Stimulated activated naive B cell treated with anti-CD40 and anti-IgM and Interleukin-4, amounts not matched to agents 10 μg/mL and 1 μg/mL and 100 μg/mL, for 72 hours (primary cell): ENCODE results near the gene ATG5.
"Not testable (repeated sequence)": the region's sequence is repeated elsewhere in the genome, so short reads cannot be mapped to it uniquely, and the experiment has no call there.

Experiments used
- ATAC-seq, 2 donors: fragments of 150-1000 bp; cut with Tn5 transposase; replicated peaks; 2 replicates each; pipeline ENCODE4 v1.10.0; 2021; ENCODE audit warnings: moderate library complexity in 1 of 2
- DNase-seq: peaks from one replicate; pipeline ENCODE4 v3.0.0; 2021
- H3K27ac Mint-ChIP-seq: one replicate; pipeline ENCODE4 v1.8.0; 2022; ENCODE audit warnings: mild to moderate bottlenecking, mixed read lengths
- H3K27me3 Mint-ChIP-seq, 2 donors: one replicate each; pipeline ENCODE4 v1.8.0; 2022; ENCODE audit warnings: mixed read lengths in 2 of 2
- H3K36me3 Mint-ChIP-seq, 2 donors: one replicate each; pipeline ENCODE4 v1.8.0; 2022; ENCODE audit warnings: mixed read lengths in 2 of 2, mild to moderate bottlenecking in 1 of 2
- H3K4me1 Mint-ChIP-seq, 2 donors: one replicate each; pipeline ENCODE4 v1.8.0; 2022; ENCODE audit warnings: mixed read lengths in 2 of 2, mild to moderate bottlenecking in 1 of 2
- H3K4me3 Mint-ChIP-seq, 2 donors: one replicate each; pipeline ENCODE4 v1.8.0; 2022; ENCODE audit warnings: mild to moderate bottlenecking in 2 of 2, mixed read lengths in 2 of 2, moderate library complexity in 1 of 2
- H3K9me3 Mint-ChIP-seq, 2 donors: one replicate each; pipeline ENCODE4 v1.8.0; 2022; ENCODE audit warnings: mixed read lengths in 2 of 2, mild to moderate bottlenecking in 1 of 2

ATG5 gene

DNA sequence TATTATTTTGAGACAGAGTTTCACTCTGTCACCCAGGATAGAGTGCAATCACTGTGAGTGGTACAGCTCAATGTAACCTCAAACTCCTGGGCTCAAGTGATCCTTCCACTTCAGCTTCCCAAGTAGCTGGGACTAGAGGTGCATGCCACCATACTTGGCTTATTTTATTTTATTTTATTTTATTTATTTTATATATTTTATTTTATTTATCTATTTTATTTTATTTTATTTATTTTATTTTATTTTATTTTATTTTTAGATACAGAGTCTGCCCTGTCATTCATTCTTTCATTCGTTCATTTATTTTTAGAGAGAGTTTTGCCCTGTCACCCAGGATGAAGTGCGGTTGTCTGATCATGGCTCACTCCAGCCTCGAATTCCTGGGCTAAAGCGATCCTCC lies 35.5 kb downstream of the ATG5 start:
- Mint-ChIP-seq H3K4me1 (peaks cover 5 to 6% of the 10 kb centered on the region in 2 donors), H3K4me3 (no peak overlapping the region), H3K9me3 (peaks cover 0 to 3% of the 10 kb centered on the region in 2 donors), H3K27ac (no peak overlapping the region), H3K36me3 (peaks cover 21 to 42% of the 10 kb centered on the region in 2 donors), H3K27me3 (no peaks in the 10 kb centered on the region)
- ATAC-seq (no peak), DNase-seq (no peak)

DNA sequence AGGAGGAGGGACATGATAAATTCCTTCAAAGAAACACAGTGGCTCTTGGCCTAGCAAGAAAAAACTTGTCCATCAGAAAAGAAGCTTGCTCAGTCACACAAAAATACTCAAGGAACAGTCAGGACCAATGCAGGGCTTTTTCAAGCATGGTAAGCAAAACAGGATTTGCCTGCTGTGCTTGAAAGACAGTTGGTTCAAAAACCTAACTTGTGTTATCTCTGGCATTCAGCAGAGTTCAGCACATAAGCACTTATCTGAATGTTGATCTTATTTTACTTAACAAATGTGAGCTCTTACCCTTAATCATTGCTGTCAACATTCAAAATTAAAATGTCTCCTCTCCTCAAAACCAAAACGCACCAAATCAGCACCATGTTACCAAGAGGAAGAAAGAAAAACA lies 38.3 kb downstream of the ATG5 start:
- H3K4me3 Mint-ChIP-seq = no peak overlapping the region
- H3K27ac Mint-ChIP-seq = no peak overlapping the region
- peaks cover 22 to 43% of the 10 kb centered on the region in 2 donors for H3K36me3 Mint-ChIP-seq
- peaks cover 0 to 3% of the 10 kb centered on the region in 2 donors for H3K9me3 Mint-ChIP-seq
- H3K4me1 Mint-ChIP-seq = peaks cover 11% of the 10 kb centered on the region in 2 donors
- ATAC-seq (no peak), DNase-seq (no peak)
- H3K27me3 Mint-ChIP-seq = no peaks in the 10 kb centered on the region

DNA sequence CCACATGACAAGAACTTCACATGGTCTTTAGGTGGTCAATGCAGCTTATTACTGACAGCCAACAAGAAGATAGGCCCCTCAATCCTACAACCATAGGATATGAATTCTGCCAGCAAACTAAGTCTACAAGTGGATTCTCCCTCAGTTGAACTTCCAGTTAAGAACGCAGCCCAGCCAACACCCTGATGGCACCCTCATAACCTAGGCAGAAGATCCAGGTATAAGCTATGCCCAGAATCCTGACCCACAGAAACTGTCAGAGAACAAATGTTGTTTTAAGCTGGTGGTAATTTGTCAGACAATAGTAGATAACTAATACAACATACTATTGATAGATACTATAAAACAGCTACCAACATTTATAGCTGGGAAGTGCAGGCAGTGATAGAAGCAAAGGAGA lies 38.8 kb downstream of the ATG5 start:
- DNase-seq (no peak), ATAC-seq (no peak)
- Mint-ChIP-seq H3K4me3 (no peak overlapping the region), H3K27ac (no peak overlapping the region), H3K27me3 (no peaks in the 10 kb centered on the region), H3K4me1 (peaks cover 14 to 16% of the 10 kb centered on the region in 2 donors), H3K9me3 (peaks cover 0 to 2% of the 10 kb centered on the region in 2 donors), H3K36me3 (peaks cover 17 to 41% of the 10 kb centered on the region in 2 donors)

DNA sequence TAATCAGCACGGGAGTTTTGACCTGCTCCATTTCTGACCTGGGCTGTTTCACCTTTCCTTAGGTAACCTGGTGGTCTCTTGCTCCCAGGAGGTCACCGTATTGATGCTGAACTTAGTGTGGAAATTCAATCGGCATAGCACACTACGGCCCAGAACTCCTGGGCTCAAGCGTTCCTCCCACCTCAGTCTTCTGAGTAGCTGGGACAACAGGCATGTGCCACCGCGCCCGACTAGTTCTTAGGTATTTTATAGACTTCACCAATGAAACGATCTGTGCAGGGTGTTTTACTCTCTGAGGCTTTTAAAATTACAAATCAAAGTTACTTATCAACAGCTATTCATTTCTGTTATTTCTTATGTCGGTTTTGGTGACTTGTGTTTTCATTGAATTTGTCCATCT lies 42.1 kb downstream of the ATG5 start:
- H3K27ac Mint-ChIP-seq = no peak overlapping the region
- DNase-seq (no peak), ATAC-seq (no peak)
- H3K27me3 Mint-ChIP-seq = no peaks in the 10 kb centered on the region
- no peaks in the 10 kb centered on the region for H3K9me3 Mint-ChIP-seq
- H3K36me3 Mint-ChIP-seq = peaks cover 18 to 36% of the 10 kb centered on the region in 2 donors
- peaks cover 14 to 21% of the 10 kb centered on the region in 2 donors for H3K4me1 Mint-ChIP-seq
- no peak overlapping the region for H3K4me3 Mint-ChIP-seq

DNA sequence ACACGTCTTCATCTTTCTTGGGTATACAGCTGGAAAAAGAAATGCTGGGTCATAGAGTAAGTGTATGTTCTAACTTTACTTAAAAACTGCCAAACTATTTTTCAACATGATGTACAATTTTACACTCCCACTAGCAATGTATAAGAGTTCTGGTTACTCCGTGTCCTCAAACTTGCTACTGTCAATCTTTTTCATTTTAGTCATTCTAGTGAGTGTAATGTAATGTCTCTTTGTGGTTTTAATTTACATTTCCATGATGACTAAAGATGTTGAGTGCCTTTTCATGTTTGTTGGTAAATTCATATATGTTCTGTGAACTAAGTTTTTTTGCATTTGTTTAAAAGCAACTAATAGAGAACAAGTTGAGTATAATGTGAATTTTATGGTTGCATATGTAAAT lies 43.9 kb downstream of the ATG5 start:
- H3K9me3 Mint-ChIP-seq = no peaks in the 10 kb centered on the region
- H3K4me1 Mint-ChIP-seq = peaks cover 14 to 21% of the 10 kb centered on the region in 2 donors
- H3K36me3 Mint-ChIP-seq = peaks cover 20 to 32% of the 10 kb centered on the region in 2 donors
- no peak for DNase-seq
- no peak overlapping the region for H3K4me3 Mint-ChIP-seq
- no peak for ATAC-seq
- no peaks in the 10 kb centered on the region for H3K27me3 Mint-ChIP-seq
- H3K27ac Mint-ChIP-seq = no peak overlapping the region

DNA sequence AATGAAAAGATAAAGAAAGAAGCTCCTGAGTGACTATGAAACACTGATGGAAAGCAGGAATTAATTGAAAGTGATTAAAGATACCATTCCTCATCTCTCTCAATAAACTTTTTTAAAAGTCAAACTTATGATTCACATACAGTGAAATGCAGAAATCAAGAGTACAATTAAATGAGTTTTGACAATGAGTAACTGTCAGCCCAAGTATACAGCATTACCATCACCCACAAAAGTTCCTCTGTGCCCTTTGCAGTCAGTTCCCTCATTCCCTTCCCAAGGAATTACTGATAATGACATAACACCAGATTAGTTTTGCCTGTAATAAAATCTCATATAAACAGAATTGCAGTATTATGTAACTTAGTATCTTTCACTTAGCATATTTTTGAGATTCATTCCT lies 44.5 kb downstream of the ATG5 start:
- Mint-ChIP-seq H3K27ac (no peak overlapping the region), H3K4me1 (peaks cover 13 to 20% of the 10 kb centered on the region in 2 donors), H3K27me3 (no peaks in the 10 kb centered on the region), H3K4me3 (no peak overlapping the region), H3K36me3 (peaks cover 19 to 30% of the 10 kb centered on the region in 2 donors), H3K9me3 (no peaks in the 10 kb centered on the region)
- ATAC-seq (no peak), DNase-seq (no peak)

DNA sequence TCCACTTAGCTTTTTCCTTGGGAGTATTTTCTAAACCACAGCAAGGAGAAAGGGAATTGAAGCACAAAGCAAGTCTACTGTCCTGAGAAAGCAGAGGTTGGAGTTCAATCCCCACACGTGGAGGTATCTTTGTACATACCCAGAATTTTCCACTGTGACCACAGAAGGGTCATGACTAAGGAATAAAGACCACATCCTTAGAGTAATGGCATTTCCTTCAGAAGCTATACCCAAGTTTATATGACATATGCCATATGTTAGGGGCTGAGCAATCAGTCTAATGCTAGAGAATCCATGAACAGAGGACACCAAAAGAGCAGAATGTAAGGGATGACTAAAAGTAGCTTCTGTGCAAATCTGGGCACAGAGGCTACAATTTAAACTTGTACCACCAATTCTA lies 46.4 kb downstream of the ATG5 start:
- ATAC-seq = no peak
- no peaks in the 10 kb centered on the region for H3K9me3 Mint-ChIP-seq
- no peak for DNase-seq
- no peaks in the 10 kb centered on the region for H3K27me3 Mint-ChIP-seq
- H3K36me3 Mint-ChIP-seq = peaks cover 14 to 20% of the 10 kb centered on the region in 2 donors
- H3K4me1 Mint-ChIP-seq = peaks cover 6 to 16% of the 10 kb centered on the region in 2 donors
- H3K4me3 Mint-ChIP-seq = no peak overlapping the region
- no peak overlapping the region for H3K27ac Mint-ChIP-seq

DNA sequence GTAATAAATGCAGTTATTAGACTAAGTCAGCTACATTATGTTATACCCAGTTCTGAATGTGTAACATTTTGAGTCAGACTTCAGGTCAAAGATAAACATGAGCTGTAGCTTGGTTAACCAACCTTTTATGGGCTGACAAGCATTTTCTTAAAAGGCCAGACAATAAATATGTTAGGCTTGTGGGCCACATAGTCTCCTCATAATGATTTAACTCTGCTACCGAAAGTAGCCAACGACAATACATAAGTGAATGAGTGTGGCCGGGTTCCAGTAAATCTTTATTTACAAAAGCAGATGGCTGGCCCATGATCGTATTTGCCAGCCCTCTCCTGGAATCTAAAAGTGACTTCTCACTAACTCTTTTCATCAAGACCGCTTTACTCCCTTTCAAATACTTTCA lies 49.9 kb downstream of the ATG5 start:
- Mint-ChIP-seq H3K27ac (no peak overlapping the region), H3K4me3 (no peak overlapping the region), H3K36me3 (peaks cover 14 to 20% of the 10 kb centered on the region in 2 donors), H3K27me3 (no peaks in the 10 kb centered on the region), H3K4me1 (peaks cover 0 to 3% of the 10 kb centered on the region in 2 donors), H3K9me3 (no peaks in the 10 kb centered on the region)
- ATAC-seq (no peak), DNase-seq (no peak)

DNA sequence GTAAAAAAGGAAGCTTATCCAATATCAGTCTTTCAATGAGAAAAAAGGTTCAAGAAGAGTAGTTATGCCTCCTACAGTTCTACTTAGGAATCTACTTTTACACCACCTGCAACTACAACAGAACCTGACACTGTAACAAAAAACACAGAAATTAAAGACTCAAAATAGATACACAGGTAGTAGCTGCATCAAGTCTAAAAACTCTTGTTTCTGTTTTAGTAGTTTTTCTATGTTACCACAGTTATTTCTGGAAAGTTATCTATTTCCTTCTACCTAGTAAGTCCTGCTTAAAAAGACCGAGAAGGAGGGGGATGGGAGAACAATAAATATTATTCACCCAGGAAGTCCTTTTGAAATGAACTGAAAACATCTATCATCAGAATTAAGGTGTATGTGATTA lies 52.5 kb downstream of the ATG5 start:
- Mint-ChIP-seq H3K27me3 (no peaks in the 10 kb centered on the region), H3K36me3 (peaks cover 11 to 19% of the 10 kb centered on the region in 2 donors), H3K27ac (no peak overlapping the region), H3K4me3 (no peak overlapping the region), H3K9me3 (peaks cover 0 to 2% of the 10 kb centered on the region in 2 donors), H3K4me1 (peaks cover 0 to 3% of the 10 kb centered on the region in 2 donors)
- ATAC-seq (no peak), DNase-seq (no peak)

DNA sequence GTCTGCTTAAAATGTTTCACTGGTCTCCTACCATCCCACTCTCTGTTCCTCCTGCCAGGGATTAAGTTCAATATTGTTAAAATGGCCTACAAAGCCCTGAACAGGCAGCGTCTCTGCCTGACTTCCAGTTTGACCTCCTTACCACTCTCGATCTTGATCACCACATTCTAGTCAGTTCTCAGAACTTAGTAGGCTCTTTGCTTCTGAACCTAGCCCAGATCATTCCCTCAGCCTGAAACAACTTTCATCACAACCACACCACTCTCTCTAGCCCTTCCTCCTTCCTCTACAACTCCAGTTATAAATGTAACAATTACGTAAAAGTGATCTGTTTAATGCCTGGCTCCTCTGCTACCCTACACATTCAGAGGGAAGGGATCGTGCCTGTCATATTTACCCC lies 53.3 kb downstream of the ATG5 start:
- peaks cover 19 to 27% of the 10 kb centered on the region in 2 donors for H3K36me3 Mint-ChIP-seq
- ATAC-seq (no peak), DNase-seq (no peak)
- H3K27ac Mint-ChIP-seq = no peak overlapping the region
- H3K27me3 Mint-ChIP-seq = no peaks in the 10 kb centered on the region
- peaks cover 0 to 2% of the 10 kb centered on the region in 2 donors for H3K9me3 Mint-ChIP-seq
- H3K4me1 Mint-ChIP-seq = peaks cover 0 to 3% of the 10 kb centered on the region in 2 donors
- H3K4me3 Mint-ChIP-seq = no peak overlapping the region

DNA sequence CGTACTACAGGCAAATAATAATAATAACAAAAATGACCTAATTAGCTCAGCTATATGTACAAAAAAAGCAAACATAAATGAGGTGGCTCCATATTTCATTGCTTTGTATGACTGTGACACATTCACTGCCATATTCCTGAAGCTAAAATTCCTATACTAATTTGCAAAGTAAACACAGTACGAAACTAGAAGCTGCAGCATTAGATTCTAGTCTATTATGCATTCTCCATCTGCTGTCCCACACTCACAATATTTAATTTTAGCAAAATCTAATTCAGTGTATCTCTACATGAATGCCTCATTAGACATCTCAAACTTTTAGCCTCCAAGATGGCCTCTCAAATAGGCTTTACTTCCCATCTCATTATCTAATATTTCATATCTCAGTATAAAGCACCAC lies 55.1 kb downstream of the ATG5 start:
- Mint-ChIP-seq H3K9me3 (peaks cover 7% of the 10 kb centered on the region in 2 donors), H3K36me3 (peaks cover 31 to 41% of the 10 kb centered on the region in 2 donors), H3K4me1 (peaks cover 7 to 8% of the 10 kb centered on the region in 2 donors), H3K27ac (no peak overlapping the region), H3K4me3 (no peak overlapping the region), H3K27me3 (no peaks in the 10 kb centered on the region)
- no peak for DNase-seq
- ATAC-seq = no peak

DNA sequence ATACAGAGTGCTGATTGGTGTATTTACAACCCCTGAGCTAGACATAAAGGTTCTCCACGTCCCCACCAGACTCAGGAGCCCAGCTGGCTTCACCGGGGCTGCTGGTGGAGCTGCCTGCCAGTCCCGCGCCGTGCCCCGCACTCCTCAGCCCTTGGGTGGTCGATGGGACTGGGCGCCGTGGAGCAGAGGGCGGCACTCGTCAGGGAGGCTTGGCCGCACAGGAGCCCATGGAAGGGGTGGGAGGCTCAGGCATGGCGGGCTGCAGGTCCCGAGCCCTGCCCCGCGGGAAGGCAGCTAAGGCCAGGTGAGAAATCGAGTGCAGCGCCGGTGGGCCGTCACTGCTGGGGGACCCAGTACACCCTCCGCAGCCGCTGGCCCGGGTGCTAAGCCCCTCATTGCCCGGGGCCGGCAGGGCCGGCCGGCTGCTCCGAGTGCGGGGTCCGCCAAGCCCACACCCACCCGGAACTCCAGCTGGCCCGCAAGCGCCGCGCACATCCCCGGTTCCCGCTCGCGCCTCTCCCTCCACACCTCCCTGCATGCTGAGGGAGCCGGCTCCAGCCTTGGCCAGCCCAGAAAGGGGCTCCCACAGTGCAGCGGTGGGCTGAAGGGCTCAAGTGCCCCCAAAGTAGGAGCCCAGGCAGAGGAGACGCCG lies 56.2 kb downstream of the ATG5 start:
- DNase-seq, H3K4me3 Mint-ChIP-seq, ATAC-seq, H3K27me3 Mint-ChIP-seq, H3K27ac Mint-ChIP-seq: not testable (repeated sequence)
- H3K9me3 Mint-ChIP-seq = peaks cover 14 to 15% of the 10 kb centered on the region in 2 donors
- peaks cover 9 to 13% of the 10 kb centered on the region in 2 donors for H3K4me1 Mint-ChIP-seq
- H3K36me3 Mint-ChIP-seq = peaks cover 42 to 51% of the 10 kb centered on the region in 2 donors

DNA sequence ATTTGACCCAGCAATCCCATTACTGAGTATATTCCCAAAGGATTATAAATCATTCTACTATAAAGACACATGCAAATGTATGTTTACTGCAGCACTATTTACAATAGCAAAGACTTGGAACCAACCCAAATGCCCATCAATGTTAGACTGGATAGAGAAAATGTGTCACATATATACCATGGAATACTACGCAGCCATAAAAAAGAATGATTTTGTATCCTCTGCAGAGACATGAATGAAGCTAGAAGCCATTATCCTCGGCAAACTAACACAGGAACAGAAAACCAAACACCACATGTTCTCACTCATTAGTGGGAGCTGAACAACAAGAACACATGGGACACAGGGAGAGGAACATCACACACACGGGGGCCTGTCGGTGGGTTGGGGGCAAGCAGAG lies 57.1 kb downstream of the ATG5 start:
- Mint-ChIP-seq H3K4me1 (peaks cover 13 to 19% of the 10 kb centered on the region in 2 donors), H3K9me3 (peaks cover 14 to 19% of the 10 kb centered on the region in 2 donors), H3K36me3 (peaks cover 48 to 60% of the 10 kb centered on the region in 2 donors)
- DNase-seq, H3K4me3 Mint-ChIP-seq, H3K27me3 Mint-ChIP-seq, ATAC-seq, H3K27ac Mint-ChIP-seq: not testable (repeated sequence)

DNA sequence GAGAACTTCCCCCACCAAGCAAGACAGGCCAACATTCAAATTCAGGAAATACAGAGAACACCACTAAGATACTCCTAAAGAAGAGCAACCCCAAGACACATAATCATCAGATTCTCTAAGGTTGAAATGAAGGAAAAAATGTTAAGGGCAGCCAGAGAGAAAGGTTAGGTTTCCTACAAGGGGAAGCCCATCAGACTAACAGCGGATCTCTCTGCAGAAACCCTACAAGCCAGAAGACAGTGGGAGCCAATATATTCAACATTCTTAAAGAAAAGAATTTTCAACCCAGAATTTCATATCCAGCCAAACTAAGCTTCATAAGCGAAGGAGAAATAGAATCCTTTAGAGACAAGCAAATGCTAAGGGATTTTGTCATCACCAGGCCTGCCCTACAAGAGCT lies 61.1 kb downstream of the ATG5 start:
- H3K27ac Mint-ChIP-seq, H3K27me3 Mint-ChIP-seq, ATAC-seq, H3K4me3 Mint-ChIP-seq, DNase-seq: not testable (repeated sequence)
- H3K36me3 Mint-ChIP-seq = peaks cover 61 to 76% of the 10 kb centered on the region in 2 donors
- peaks cover 14 to 38% of the 10 kb centered on the region in 2 donors for H3K4me1 Mint-ChIP-seq
- peaks cover 14 to 21% of the 10 kb centered on the region in 2 donors for H3K9me3 Mint-ChIP-seq

DNA sequence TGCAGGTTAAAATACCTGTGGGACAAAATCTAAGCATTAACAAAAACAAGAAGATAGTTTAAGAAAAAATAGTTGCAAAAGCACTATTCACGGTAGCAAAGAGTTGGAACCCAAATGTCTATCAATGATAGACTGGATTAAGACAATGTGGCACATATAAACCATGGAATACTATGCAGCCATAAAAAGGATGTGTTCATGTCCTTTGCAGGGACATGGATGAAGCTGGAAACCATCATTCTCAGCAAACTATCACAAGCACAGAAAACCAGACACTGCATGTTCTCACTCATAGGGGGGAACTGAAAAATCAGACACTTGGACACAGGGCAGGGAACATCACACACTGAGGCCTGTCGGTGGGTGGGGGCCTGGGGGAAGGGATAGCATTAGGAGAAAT lies 65.8 kb downstream of the ATG5 start:
- H3K9me3 Mint-ChIP-seq, DNase-seq, H3K27ac Mint-ChIP-seq, H3K27me3 Mint-ChIP-seq, H3K4me3 Mint-ChIP-seq, ATAC-seq: not testable (repeated sequence)
- Mint-ChIP-seq H3K4me1 (peaks cover 14 to 29% of the 10 kb centered on the region in 2 donors), H3K36me3 (peaks cover 27 to 34% of the 10 kb centered on the region in 2 donors)
